Stimulated activated CD4-positive, alpha-beta T cell treated with anti-CD3 and anti-CD28 coated beads, Interleukin-1b, Interleukin-23, amount 100 ng/mL, for 4 hours (primary cell): ENCODE results near the gene PTPN12.

Experiments
- DNase-seq, 2 donors: peaks; one replicate each; pipeline ENCODE4 v3.0.0-alpha.2; 2020; ENCODE audit warnings: low read depth in 2 of 2

PTPN12 gene

GRCh38 chr7:77662869-77663268 lies 125.8 kb downstream of the PTPN12 start:
- DNase-seq, result no peak

GRCh38 chr7:77664715-77665114 lies 127.6 kb downstream of the PTPN12 start:
- no peak for DNase-seq

- no peak for DNase-seq
These were observed 128.1 kb downstream of the PTPN12 start for GRCh38 chr7:77665161-77665560.

- DNase-seq, result no peak
These were observed 130.5 kb downstream of the PTPN12 start for GRCh38 chr7:77667459-77668086.

GRCh38 chr7:77674878-77675277 lies 137.8 kb downstream of the PTPN12 start:
- DNase-seq, result no peak

GRCh38 chr7:77679608-77680007 lies 142.5 kb downstream of the PTPN12 start:
- DNase-seq, result no peak

GRCh38 chr7:77680266-77680665 lies 143.2 kb downstream of the PTPN12 start:
- DNase-seq, result no peak

GRCh38 chr7:77684030-77684429 lies 146.9 kb downstream of the PTPN12 start:
- no peak for DNase-seq

- no peak for DNase-seq
These were observed 148.1 kb downstream of the PTPN12 start for GRCh38 chr7:77685233-77685632.

- no peak for DNase-seq
These were observed 150.1 kb downstream of the PTPN12 start for GRCh38 chr7:77687100-77687746.

GRCh38 chr7:77687747-77688144 lies 150.7 kb downstream of the PTPN12 start:
- no peak for DNase-seq
